HPDE6-E6E7 (cell line): ENCODE results near the gene ARID3C.

ENCODE experiments used
- DNase-seq: peaks from one replicate; pipeline ENCODE4 v3.0.0; 2011; ENCODE audit warnings: missing footprints; ENCODE audit errors: extremely low spot score

The ARID3C gene

DNA sequence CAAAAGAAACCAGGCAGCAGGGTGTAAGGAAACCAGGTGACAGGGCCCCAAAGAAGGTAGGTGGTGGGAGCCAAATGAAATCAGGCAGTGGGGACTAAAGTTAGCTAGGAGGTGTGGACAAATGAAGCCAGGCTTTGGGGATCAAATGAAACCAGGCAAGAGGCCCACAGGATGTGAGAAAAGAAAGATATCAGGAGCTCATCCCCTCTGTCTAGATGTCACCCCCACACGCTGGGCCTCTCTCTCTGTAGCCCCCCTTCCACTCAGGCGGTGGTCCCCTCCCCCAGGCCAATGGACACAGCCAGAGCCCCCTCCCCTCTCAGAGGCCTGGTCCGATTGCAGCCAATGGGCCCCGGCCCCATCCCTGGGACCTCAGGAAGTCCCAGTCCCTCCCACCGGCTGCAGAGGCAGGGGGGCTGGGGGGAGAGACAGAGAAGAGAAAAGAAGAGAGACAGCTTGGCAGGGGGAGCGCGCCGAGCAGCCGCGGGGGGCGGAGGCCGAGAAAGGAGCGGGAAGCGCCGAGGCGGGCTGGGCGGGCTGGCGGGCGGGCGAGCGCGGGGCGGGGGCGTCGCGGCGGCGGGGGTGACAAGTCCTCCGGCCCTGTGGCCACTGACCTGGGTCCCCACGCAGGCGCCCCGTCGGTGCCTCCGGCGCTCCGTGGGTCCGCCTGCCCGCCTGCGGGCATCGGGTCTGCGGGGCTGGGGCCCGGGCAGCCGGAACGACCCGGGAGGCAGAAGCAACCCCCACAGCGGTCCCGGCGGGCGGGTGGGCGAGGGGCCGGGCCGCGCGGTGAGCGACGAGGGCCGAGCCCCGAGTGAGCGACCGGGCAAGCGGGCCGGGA, 51.2 kb downstream of the ARID3C start:
- no peak for DNase-seq

DNA sequence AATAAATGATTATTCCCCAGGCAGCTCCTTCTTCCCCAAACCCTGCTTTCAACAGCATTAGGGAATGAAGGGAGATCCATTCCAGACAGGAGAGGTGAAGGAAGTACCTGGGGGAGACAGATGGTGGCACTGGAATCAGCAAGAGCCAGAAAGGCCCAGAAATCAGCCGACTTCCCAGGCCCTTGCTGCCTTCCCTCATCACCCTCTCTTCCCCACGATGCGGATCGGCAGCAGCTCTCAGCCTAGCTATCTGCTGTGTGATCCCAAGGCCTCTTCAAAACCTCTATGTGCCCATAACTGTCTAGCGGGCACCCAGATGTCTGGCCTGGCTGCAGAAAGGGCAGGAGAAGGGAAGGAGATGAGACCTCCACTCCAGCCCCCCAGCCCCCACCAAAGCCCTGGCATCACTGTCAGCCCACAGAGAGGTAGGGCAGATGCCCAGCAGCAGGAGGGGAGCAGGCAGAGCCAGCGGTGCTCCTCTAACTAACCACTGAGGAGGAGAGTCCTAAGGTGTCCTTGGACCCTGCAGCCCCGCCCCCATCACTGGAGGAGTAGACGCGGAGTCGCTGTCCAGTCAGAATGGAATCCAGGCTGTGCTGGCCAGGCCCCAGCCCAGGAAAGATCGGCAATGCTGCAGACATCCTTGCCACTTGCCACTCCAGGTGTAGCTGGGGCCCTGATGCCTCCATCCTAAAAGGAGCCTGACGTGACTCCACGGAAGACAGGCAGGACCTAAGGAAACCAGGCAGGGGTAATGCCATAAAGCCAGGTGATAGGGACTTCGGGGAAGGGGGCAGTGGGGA, 52.1 kb downstream of the ARID3C start:
- no peak for DNase-seq

DNA sequence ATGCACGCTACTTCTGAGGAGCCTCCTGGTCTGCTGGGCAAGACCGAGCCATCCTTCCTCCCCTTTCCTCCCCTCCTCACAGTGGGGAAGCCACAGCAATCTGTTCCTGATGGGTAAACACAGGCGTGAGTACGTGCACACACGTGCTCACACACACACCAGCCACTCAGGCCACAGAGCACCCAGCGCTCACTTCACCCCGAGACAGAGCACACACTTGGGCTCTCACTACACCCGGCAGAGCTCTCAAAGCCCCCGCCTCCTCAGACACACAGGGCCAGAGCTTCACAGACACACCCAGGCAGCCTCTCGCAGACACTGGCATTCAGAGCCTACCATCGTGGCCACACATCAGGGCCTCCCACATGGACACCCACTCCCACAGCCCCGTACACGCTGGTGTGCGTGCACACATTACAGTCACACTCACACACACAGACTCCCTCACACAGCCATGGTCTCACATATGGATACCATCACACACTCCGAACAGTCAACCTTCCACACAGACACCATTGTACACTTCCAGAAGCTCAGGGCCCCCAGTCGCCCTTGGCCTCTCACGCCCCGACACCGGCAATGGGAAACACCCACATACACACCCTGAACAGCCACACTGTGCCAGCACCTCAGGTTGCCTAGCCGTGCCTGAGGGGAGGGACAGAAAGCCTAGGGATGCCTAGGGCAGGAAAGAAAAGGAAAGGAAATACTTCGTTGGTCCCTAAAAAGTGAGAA, 52.8 kb downstream of the ARID3C start:
- no peak for DNase-seq

DNA sequence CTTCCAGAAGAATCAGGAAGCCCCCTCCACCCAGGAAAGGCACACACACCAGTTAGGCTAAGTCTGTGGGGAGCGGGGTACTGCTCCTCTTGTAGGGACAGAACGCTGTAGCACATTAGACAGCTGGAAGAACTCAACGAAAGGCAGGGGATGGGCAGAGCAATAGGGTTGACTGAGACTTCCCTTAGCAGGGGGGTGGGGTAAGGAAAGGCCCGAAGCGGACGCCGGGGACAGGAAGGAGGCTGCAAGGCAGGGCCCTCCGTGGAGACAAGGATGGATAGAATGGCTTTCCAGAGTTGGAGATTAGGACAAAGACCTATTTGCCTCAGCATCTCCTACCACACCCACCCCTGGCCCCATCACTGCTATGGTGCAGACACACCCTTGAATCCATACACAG, 53.6 kb downstream of the ARID3C start:
- DNase-seq, result no peak

DNA sequence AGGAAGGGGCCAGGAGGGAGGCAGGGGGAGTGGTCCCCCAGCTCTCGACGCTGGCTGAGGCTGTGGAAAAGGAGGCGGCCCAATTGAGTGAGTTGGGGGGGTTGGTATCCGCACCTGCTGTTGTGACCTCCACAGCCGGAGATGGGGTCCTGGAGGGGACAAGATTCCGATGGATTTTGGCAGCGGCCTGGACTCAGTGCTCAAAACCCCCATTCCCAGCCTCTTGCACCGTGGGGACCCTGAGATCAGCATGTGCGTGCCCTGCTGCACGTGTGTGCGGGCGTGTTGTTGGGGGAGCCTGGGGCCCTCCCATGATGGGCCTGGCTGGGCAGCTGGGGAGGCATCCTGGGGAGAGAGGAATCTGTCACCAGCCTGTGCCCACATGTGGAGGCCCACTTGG, 54.3 kb downstream of the ARID3C start:
- no peak for DNase-seq

DNA sequence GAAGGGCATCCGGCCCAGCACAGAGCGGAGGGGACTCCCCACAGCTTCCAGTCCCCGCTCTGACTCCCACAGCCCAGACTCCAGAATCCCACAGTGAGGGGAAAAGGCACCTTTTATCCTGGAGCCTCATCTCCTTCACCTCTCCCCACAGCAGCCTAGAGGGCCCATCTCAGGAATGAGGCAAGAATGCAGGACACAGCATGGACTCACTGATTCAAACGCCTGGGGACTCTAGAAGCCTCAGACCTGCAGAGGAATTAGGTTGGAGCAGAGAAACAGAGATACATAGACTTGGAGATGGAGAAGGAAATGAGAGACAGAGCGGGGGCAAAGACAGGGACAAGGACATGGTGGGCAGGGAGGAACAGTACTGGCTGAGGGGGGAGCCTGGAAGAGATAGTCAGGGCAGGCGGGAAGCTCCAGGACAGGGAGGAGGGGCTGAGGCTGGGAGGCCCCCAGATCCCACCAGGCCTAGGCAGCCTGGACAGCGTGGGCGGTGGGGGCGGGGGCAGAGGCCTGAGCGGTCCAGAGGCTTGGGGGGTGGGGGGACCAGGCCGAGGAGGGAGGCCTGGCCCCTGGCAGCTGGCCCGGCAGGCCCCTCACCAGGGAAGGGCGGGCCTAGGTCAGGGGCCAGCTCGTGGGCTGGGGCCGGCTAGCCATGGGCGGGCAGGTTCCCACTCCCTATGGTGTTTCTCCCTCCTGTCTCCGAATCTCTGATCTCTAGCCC, 55.1 kb downstream of the ARID3C start:
- DNase-seq, result no peak

DNA sequence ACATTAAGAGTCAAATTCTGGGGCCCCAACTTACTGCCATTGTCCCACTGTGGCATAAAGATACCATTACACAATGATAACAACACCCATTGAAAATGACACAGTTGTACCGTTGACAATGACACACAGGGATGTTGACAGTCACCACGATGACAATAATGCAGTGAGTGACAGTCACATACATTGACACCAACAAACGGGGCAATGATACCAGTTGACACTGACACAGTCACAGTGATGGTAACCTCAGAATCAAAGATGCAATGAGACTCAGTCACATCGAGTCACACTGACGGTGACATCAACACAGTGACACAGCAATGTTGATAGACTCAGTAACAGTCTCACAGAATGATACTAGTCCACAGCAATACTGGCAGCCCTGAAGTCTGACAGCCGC, 56.2 kb downstream of the ARID3C start:
- no peak for DNase-seq

DNA sequence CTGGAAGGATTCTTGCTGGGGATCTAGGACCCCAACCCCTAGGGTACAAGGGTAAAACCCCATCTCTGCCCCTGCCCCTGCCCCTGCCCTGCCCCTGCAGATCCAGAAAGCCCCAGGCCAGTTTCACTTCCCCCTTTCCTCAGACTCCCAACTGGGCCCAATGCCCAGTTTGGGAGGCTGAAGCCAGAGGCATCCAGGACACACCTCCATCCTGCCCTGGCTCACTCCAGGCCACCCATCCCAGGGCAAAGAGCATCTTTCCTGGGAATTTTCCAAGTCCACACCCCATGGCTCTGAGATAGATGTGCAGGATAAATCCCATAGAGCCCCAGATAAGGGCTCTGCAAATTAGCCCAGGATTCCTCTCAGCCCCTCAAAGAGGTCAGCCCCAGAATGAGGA, 56.8 kb downstream of the ARID3C start:
- no peak for DNase-seq

DNA sequence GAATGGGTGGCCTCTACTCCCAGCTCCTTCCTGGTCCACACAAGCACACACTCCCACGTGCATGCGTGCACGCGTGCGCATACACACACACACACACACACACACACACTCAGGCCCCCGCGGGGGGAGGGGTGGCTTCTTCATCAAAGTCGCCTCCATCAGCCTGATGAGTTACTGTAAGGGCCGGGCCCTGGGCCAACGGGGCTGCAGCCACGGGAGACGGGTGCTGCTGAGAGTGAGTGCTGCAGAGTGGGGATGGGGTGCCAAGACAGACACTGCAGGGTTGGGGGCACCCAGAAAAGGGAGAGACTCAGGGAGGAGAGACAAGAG, 57.4 kb downstream of the ARID3C start:
- no peak for DNase-seq
